ENCODE results near the gene TPPP2. TPM values are rescaled to one million over a fixed set of nuclear protein-coding genes. Genes with fewer than 3 reads are reported as not detected.
"Not testable (repeated sequence)": the region's sequence is repeated elsewhere in the genome, so short reads cannot be mapped to it uniquely, and the experiment has no call there.

The TPPP2 gene
- total RNA-seq, 2 experiments from 2014 or later, result not detected

DNA sequence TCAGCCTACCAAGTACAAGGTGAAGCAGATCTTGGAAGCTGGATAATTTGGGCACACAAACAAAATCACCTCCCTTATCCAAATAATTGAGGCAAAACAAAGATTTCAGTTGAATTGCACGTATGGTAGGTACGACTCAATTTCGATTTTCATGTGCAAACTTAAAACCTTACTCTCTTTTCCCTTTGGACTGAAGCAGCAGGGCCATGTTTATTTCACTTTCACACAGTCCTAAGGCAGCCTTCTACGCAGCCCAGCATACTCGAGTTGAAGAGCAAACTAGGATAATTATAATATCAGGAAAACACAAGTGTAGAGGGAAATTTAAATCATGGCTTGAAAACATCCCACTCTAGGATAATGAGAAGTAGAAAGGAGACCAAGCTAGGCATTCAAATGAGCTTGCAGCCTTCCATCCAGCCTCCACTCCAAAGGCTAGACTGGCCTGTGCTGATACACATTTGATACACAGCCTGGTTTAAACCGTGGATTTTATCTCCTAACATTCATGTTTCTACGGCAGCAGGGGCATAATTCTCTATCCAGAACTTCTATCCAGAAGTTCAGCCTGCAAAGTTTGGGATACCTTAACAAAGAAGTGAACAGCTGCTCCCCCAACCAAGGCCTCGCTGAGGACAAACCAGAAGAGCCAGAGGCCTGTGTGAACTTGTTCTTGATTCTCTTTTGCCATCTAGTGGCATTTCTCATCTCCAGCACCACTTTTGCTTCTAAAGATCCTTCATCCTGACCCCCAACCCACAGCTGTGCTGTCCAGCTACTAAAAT, 9.8 kb downstream of the TPPP2 start:
- H3K79me2 ChIP-seq (ENCODE audit: insufficient read depth, low read depth, low read length), result no peaks in the 10 kb centered on the region
- ChIA-PET CTCF (ENCODE audit: unreplicated experiment) (interaction anchor here (0.6 to 1.0 kb wide), 2 partner anchors 25 to 68 kb away, joined by 3 read pairs; no protein-coding TSS in a partner anchor), POLR2A (interaction anchor here (0.6 to 1.7 kb wide), 4 partner anchors 26 to 35 kb away, joined by 3 to 4 read pairs (median 4); no protein-coding TSS in a partner anchor)
- H2AFZ ChIP-seq (ENCODE audit: low read length), result peak overlapping the region; percentile 57; the same call in 1 of the 2 replicates
- no peak overlapping the region for H3K4me2 ChIP-seq (ENCODE audit: low read length)
- H3K9me2 ChIP-seq (ENCODE audit: insufficient read depth, low read length), result no peaks in the 10 kb centered on the region
- no peaks in the 10 kb centered on the region for H3K4me1 ChIP-seq (ENCODE audit: insufficient read depth, low read length, poor library complexity, severe bottlenecking)
- H3K4me3 ChIP-seq (ENCODE audit: low read depth, low read length, poor library complexity, severe bottlenecking), result no peak overlapping the region
- intact Hi-C loops (cut with micrococcal nuclease; ENCODE audit: unreplicated experiment), result loop anchor here (2.0 kb wide), 2 partner anchors 25 to 69 kb away; no protein-coding TSS in a partner anchor
- no peak for TF ChIP-seq EZH2phosphoT487 (IDR thresholded peaks at IDR 0.05; ENCODE audit: borderline replicate concordance, low read depth, low read length)
- TF ChIP-seq, protein P1, sequence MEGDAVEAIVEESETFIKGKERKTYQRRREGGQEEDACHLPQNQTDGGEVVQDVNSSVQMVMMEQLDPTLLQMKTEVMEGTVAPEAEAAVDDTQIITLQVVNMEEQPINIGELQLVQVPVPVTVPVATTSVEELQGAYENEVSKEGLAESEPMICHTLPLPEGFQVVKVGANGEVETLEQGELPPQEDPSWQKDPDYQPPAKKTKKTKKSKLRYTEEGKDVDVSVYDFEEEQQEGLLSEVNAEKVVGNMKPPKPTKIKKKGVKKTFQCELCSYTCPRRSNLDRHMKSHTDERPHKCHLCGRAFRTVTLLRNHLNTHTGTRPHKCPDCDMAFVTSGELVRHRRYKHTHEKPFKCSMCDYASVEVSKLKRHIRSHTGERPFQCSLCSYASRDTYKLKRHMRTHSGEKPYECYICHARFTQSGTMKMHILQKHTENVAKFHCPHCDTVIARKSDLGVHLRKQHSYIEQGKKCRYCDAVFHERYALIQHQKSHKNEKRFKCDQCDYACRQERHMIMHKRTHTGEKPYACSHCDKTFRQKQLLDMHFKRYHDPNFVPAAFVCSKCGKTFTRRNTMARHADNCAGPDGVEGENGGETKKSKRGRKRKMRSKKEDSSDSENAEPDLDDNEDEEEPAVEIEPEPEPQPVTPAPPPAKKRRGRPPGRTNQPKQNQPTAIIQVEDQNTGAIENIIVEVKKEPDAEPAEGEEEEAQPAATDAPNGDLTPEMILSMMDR (conservative IDR thresholded peaks at IDR 0.05; ENCODE audit: low read length), result peak; percentile 76
- no peaks in the 10 kb centered on the region for H3K36me3 ChIP-seq (ENCODE audit: insufficient read depth, low read length)
- H4K20me1 ChIP-seq (ENCODE audit: insufficient read depth, low read length), result no peaks in the 10 kb centered on the region
- no peaks in the 10 kb centered on the region for H3K9me3 ChIP-seq (ENCODE audit: low read length)
- BruUV-seq (replicated peaks), result no TSS peak
- H3K27ac ChIP-seq (ENCODE audit: low read depth, low read length, poor library complexity, severe bottlenecking), result no peak overlapping the region
- DNase-seq (ENCODE audit: low spot score), result peak; percentile 47

DNA sequence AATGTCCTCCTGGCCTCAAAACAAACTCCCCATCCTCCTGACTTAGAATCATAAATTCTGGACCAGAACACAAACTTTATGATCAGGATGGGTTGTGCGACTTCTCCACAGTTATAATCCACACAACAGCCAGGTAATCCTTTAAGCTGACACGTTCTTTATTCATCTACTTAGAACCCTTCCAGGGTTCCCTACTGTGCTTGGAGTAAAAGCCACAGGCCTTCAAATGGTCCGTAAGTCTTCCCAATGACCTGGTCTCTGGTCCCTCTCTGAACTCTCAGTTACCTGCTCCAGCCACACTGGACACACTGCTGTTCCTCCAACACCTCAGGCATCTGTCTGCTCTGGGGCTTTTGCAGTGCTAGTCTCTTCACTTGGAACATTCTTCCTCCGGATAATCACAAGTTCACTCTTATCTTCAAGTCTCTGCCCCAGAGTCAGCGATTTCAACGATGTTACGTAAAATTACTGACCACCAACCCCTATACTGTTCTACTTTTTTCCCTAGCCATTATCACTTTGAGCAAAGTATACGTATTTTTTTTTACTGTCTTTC, 10.4 kb downstream of the TPPP2 start:
- POLR2A ChIA-PET, result interaction anchor here (0.7 to 1.7 kb wide), 3 partner anchors 26 to 36 kb away, joined by 3 to 4 read pairs (median 4); no protein-coding TSS in a partner anchor
- Histone ChIP-seq H3K4me3 (ENCODE audit: low read depth, low read length, poor library complexity, severe bottlenecking) (no peak overlapping the region), H3K27ac (ENCODE audit: low read depth, low read length, poor library complexity, severe bottlenecking) (no peak overlapping the region), H3K9me2 (ENCODE audit: insufficient read depth, low read length) (no peaks in the 10 kb centered on the region), H2AFZ (ENCODE audit: low read length) (no peak overlapping the region), H3K36me3 (ENCODE audit: insufficient read depth, low read length) (no peaks in the 10 kb centered on the region), H3K4me1 (ENCODE audit: insufficient read depth, low read length, poor library complexity, severe bottlenecking) (no peaks in the 10 kb centered on the region), H3K9me3 (ENCODE audit: low read length) (no peaks in the 10 kb centered on the region), H3K79me2 (ENCODE audit: insufficient read depth, low read depth, low read length) (no peaks in the 10 kb centered on the region), H4K20me1 (ENCODE audit: insufficient read depth, low read length) (no peaks in the 10 kb centered on the region), H3K4me2 (ENCODE audit: low read length) (no peak overlapping the region)
- CTCF ChIA-PET (ENCODE audit: unreplicated experiment), result interaction anchor here (1.0 kb wide), 1 partner anchor 25 kb away, joined by 3 read pairs; no protein-coding TSS in a partner anchor
- no peak for TF ChIP-seq EZH2phosphoT487 (IDR thresholded peaks at IDR 0.05; ENCODE audit: borderline replicate concordance, low read depth, low read length)
- TF ChIP-seq, protein P1 (conservative IDR thresholded peaks at IDR 0.05; ENCODE audit: low read length), result peak; percentile 29; the same call in 1 of the 2 replicates
- intact Hi-C loops (cut with micrococcal nuclease; ENCODE audit: unreplicated experiment), result loop anchor here (2.0 kb wide), 2 partner anchors 26 to 70 kb away; no protein-coding TSS in a partner anchor
- DNase-seq (ENCODE audit: low spot score), result no peak
- BruUV-seq (replicated peaks), result no TSS peak

DNA sequence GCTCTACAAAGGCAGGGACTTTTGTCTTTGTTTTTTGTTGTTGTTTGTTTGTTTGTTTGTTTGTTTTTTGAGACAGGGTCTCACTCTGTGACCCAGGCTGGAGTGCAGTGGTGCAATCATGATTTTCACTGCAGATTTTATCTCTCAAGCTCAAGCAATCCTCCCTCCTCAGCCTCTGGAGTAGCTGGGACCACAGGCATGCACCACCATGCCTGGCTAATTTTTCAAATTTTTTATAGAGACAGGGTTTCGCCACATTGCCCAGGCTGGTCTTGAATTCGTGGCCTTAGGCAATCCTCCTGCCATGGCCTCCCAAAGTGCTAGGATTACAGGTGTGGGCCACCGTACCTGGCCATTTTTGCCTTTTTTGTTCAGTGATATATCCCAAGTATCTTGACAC, 10.9 kb downstream of the TPPP2 start:
- H4K20me1 ChIP-seq (ENCODE audit: insufficient read depth, low read length); POLR2A ChIA-PET: not testable (repeated sequence)

More for the DNA sequence above, 10.9 kb downstream of the TPPP2 start:
- not testable (repeated sequence) for DNase-seq (ENCODE audit: low spot score); H3K4me1 ChIP-seq (ENCODE audit: insufficient read depth, low read length, poor library complexity, severe bottlenecking); H3K9me2 ChIP-seq (ENCODE audit: insufficient read depth, low read length); H3K4me3 ChIP-seq (ENCODE audit: low read depth, low read length, poor library complexity, severe bottlenecking); BruUV-seq (replicated peaks); H3K27ac ChIP-seq (ENCODE audit: low read depth, low read length, poor library complexity, severe bottlenecking); H3K36me3 ChIP-seq (ENCODE audit: insufficient read depth, low read length); H3K4me2 ChIP-seq (ENCODE audit: low read length); H3K79me2 ChIP-seq (ENCODE audit: insufficient read depth, low read depth, low read length); H3K9me3 ChIP-seq (ENCODE audit: low read length); H2AFZ ChIP-seq (ENCODE audit: low read length)
- intact Hi-C loops (cut with micrococcal nuclease; ENCODE audit: unreplicated experiment), result loop anchor here (2.0 kb wide), 2 partner anchors 26 to 70 kb away; no protein-coding TSS in a partner anchor
- CTCF ChIA-PET (ENCODE audit: unreplicated experiment), result interaction anchor here (1.0 kb wide), 1 partner anchor 26 kb away, joined by 3 read pairs; no protein-coding TSS in a partner anchor
